ENCODE measurements around the gene UBE2H. TPM values are rescaled to one million over a fixed set of nuclear protein-coding genes. Genes with fewer than 3 reads are reported as not detected.
A peak's percentile ranks its signal among the peaks of the same experiment; 100 is the strongest.

Gene UBE2H
- polyA plus RNA-seq, 1 donor (not counting 4 experiments of a cell fraction or from before 2014, with no cell fraction given), result 130 TPM

- peaks cover 20% of the 10 kb centered on the region for H3K4me1 ChIP-seq (ENCODE audit: control insufficient read depth, extremely low read depth, insufficient read depth, low read length)
- no peak for DNase-seq (ENCODE audit: low read depth, low spot score)
- FAIRE-seq, result no peak
These were observed 170.6 kb downstream of the UBE2H start for GRCh38 chr7:129781928-129782817.

GRCh38 chr7:129780974-129781927, 171.5 kb downstream of the UBE2H start:
- FAIRE-seq (no peak), DNase-seq (ENCODE audit: low read depth, low spot score) (no peak)
- peak; percentile 90 for TF ChIP-seq EZH2 (IDR thresholded peaks at IDR 0.05; ENCODE audit: low read length)
- peak in 1 of 3 experiments; percentile 32 for TF ChIP-seq CTCF (optimal IDR thresholded peaks at IDR 0.05 in 1 of 3, IDR thresholded peaks at IDR 0.05 in 1 of 3, conservative IDR thresholded peaks at IDR 0.05 in 1 of 3; ENCODE audit: extremely low read depth in 1 of 3, insufficient read depth in 2 of 3, low read length in 3 of 3)
- peaks cover 59% of the 10 kb centered on the region for H3K27me3 ChIP-seq (ENCODE audit: control insufficient read depth, extremely low read depth, insufficient read depth, low read length)
- H3K4me3 ChIP-seq (ENCODE audit: control insufficient read depth in 2 of 3, extremely low read depth in 1 of 3, insufficient read depth in 2 of 3, low read depth in 1 of 3, low read length in 3 of 3), result peak overlapping the region; percentile 77 to 83 (median 81)
- no peaks in the 10 kb centered on the region for H3K9me1 ChIP-seq (ENCODE audit: control insufficient read depth, extremely low read depth, insufficient read depth, low read length)
- peaks cover 8% of the 10 kb centered on the region for H4K20me1 ChIP-seq (ENCODE audit: control insufficient read depth, extremely low read depth, insufficient read depth, low read length)
- H3K4me1 ChIP-seq (ENCODE audit: control insufficient read depth, extremely low read depth, insufficient read depth, low read length), result peaks cover 20% of the 10 kb centered on the region
- peak overlapping the region; percentile 91 for H3K4me2 ChIP-seq (ENCODE audit: control insufficient read depth, extremely low read depth, insufficient read depth, low read depth, low read length)
- dilution Hi-C loops (cut with MboI; ENCODE audit: extremely low pct_ligation_motif_present, low sequenced_read_pairs), result no loop called here
- peaks cover 0 to 3% of the 10 kb centered on the region in 2 experiments for H3K36me3 ChIP-seq (ENCODE audit: control insufficient read depth in 2 of 2, extremely low read depth in 1 of 2, insufficient read depth in 2 of 2, low read length in 2 of 2)
- H3K27ac ChIP-seq (ENCODE audit: control insufficient read depth, insufficient read depth, low read length), result no peak overlapping the region
- peak overlapping the region; percentile 75 for H3K9ac ChIP-seq (ENCODE audit: control insufficient read depth, extremely low read depth, insufficient read depth, low read length)
- H3K9me3 ChIP-seq (ENCODE audit: control insufficient read depth, low read depth, low read length), result no peaks in the 10 kb centered on the region
- peaks cover 16% of the 10 kb centered on the region for H3K79me2 ChIP-seq (ENCODE audit: control insufficient read depth, insufficient read depth, low read length)
- no peak overlapping the region for H2AFZ ChIP-seq (ENCODE audit: control insufficient read depth, low read length)

More at GRCh38 chr7:129781928-129782817, 170.6 kb downstream of the UBE2H start:
- Histone ChIP-seq H3K9me1 (ENCODE audit: control insufficient read depth, extremely low read depth, insufficient read depth, low read length) (no peaks in the 10 kb centered on the region), H3K27me3 (ENCODE audit: control insufficient read depth, extremely low read depth, insufficient read depth, low read length) (peaks cover 66% of the 10 kb centered on the region), H3K9ac (ENCODE audit: control insufficient read depth, extremely low read depth, insufficient read depth, low read length) (no peak overlapping the region), H3K79me2 (ENCODE audit: control insufficient read depth, insufficient read depth, low read length) (peaks cover 16% of the 10 kb centered on the region), H3K4me2 (ENCODE audit: control insufficient read depth, extremely low read depth, insufficient read depth, low read depth, low read length) (peak overlapping the region; percentile 22), H3K4me3 (ENCODE audit: control insufficient read depth in 2 of 3, extremely low read depth in 1 of 3, insufficient read depth in 2 of 3, low read depth in 1 of 3, low read length in 3 of 3) (no peak overlapping the region), H3K9me3 (ENCODE audit: control insufficient read depth, low read depth, low read length) (no peaks in the 10 kb centered on the region), H2AFZ (ENCODE audit: control insufficient read depth, low read length) (no peak overlapping the region), H3K36me3 (ENCODE audit: control insufficient read depth in 2 of 2, extremely low read depth in 1 of 2, insufficient read depth in 2 of 2, low read length in 2 of 2) (no peaks in the 10 kb centered on the region), H4K20me1 (ENCODE audit: control insufficient read depth, extremely low read depth, insufficient read depth, low read length) (peaks cover 8% of the 10 kb centered on the region), H3K27ac (ENCODE audit: control insufficient read depth, insufficient read depth, low read length) (no peak overlapping the region)
- dilution Hi-C loops (cut with MboI; ENCODE audit: extremely low pct_ligation_motif_present, low sequenced_read_pairs), result no loop called here
- TF ChIP-seq CTCF (optimal IDR thresholded peaks at IDR 0.05 in 1 of 3, IDR thresholded peaks at IDR 0.05 in 1 of 3, conservative IDR thresholded peaks at IDR 0.05 in 1 of 3; ENCODE audit: extremely low read depth in 1 of 3, insufficient read depth in 2 of 3, low read length in 3 of 3) (no peak), EZH2 (IDR thresholded peaks at IDR 0.05; ENCODE audit: low read length) (peak; percentile 98)

Small RNA genes lying within 50 kb of the gene (small RNA-seq; reads per million reads assigned to genes)
- 0 reads per million in 3 experiments for gene RF00019 (ENCODE audit: insufficient read length in 3 of 3, low read depth in 3 of 3, low replicate concordance in 1 of 3)

Other genes starting within 250 kb of the UBE2H start
- gene ZC3HC1, start 98.4 kb upstream of the UBE2H start, polyA plus RNA-seq, result 16.6 to 23.7 TPM (median 20.3 TPM) in 3 replicates
- gene KLHDC10, start 117.6 kb upstream of the UBE2H start, polyA plus RNA-seq, result 17.3 to 22.7 TPM (median 20.3 TPM) in 3 replicates